WI38 (cell line): ENCODE data around the gene KIF3A.

Experiments used
- H3K4me3 ChIP-seq: 2 replicates; pipeline ENCODE4 v1.5.1; 2011; ENCODE audit warnings: low read depth, mild to moderate bottlenecking, control low read depth, low read length
- TF ChIP-seq, protein P1 (sequence below): IDR thresholded peaks from 2 replicates; pipeline ENCODE4 v1.5.1; 2012; ENCODE audit warnings: low read depth, mild to moderate bottlenecking, control low read depth, low read length

KIF3A gene

DNA sequence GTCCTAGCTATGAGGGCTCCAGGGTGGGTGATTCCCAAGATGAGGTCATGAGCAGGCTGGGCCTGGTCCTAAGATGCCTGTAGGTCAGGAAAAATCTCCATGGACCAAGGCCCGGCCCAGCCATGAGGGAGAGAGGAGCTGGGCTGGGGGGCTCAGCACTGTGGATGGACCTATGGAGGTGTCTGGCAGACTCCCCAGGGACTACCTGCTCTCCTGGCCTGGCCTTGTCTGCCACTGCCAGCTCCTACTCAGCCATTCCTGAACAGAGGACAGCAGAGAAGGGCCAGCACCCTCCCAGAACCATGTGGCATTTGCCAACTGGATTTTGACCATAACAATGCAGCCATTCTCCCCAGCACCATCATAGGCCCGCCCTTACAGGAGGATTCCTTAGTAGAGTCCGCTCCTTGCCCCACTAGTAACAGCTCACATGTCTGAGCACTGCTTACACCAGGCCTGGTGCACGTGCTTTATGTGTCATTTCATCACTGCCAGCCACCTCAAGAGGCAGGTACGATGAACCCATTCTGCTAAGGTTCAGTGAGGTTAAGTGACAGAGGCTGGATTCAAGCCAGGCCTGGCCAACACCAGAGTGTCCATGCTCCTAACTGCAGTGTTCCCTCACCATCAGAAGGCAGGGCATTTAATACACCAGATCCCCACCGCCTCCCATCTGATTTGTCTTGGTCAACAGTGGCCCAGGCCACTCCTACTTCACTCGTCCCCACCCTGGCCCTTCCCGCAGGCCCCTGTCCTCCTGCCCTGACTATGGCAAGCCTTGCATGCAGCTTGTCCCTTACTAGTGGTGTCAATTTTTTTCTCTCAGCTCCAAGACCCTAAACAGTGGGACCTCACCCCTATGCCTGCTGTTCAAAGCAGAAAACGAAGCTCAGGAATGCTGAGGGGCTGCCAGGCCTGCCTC is 78.7 kb downstream of the KIF3A start:
- H3K4me3 ChIP-seq: no peak overlapping the region
- TF ChIP-seq, protein P1, sequence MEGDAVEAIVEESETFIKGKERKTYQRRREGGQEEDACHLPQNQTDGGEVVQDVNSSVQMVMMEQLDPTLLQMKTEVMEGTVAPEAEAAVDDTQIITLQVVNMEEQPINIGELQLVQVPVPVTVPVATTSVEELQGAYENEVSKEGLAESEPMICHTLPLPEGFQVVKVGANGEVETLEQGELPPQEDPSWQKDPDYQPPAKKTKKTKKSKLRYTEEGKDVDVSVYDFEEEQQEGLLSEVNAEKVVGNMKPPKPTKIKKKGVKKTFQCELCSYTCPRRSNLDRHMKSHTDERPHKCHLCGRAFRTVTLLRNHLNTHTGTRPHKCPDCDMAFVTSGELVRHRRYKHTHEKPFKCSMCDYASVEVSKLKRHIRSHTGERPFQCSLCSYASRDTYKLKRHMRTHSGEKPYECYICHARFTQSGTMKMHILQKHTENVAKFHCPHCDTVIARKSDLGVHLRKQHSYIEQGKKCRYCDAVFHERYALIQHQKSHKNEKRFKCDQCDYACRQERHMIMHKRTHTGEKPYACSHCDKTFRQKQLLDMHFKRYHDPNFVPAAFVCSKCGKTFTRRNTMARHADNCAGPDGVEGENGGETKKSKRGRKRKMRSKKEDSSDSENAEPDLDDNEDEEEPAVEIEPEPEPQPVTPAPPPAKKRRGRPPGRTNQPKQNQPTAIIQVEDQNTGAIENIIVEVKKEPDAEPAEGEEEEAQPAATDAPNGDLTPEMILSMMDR: no peak

DNA sequence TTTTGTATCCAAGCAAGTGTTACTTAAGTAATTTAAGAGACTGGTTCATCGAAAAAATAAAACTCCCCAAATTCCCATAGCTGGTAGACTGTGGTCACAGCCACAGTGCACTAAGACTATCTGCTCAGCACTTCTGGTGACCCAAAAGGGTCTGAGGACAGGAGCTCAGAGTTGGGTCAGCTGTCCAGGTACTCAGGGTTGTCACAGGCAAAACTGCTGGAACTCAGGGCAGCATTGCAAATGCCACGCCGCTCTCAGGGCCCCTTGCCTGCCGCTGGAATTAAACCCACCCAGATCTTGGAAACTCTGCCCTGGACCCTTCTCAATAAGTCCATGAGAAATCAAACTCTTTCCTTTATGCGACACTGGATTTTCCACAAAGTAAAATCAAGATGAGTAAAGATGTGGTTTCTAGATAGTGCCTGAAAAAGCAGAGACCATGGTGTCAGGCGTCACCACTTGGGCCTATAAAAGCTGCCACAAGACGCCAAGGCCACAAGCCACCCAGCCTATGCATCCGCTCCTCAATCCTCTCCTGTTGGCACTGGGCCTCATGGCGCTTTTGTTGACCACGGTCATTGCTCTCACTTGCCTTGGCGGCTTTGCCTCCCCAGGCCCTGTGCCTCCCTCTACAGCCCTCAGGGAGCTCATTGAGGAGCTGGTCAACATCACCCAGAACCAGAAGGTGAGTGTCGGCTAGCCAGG is 79.5 kb downstream of the KIF3A start, which contains the start of gene IL13:
Gene IL13 (plus strand): TSS at position 498 of the 705 bp plus-strand sequence. CDS start 14 bp downstream, at position 512.
- TF ChIP-seq, protein P1: no peak

DNA sequence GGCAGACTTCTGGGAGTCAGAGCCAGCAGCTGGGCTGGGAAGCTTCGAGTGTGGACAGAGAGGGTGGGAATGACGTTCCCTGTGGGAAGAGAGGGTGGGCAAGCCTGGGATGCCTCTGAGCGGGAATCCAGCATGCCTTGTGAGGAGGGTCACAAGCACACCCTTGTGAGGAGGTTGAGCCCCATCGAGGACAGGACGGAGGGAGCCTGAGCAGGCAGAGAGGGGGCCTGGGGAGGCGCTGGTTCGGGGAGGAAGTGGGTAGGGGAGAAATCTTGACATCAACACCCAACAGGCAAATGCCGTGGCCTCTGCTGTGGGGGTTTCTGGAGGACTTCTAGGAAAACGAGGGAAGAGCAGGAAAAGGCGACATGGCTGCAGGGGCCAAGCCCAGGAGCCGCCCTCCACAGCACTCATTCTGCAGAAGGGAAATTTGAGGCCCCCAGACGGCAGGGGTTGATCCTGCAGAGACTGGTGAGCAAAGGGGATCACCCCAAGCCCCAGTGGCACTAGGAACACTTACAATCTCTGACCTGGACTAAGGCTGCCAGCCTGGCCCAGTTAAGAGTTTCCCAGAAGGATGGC is 80.5 kb downstream of the KIF3A start:
- TF ChIP-seq, protein P1: no peak
- H3K4me3 ChIP-seq: peak overlapping the region; percentile 31

More for the DNA sequence above, 79.5 kb downstream of the KIF3A start, which contains the start of gene IL13:
- H3K4me3 ChIP-seq: no peak within 1 kb of the TSS

DNA sequence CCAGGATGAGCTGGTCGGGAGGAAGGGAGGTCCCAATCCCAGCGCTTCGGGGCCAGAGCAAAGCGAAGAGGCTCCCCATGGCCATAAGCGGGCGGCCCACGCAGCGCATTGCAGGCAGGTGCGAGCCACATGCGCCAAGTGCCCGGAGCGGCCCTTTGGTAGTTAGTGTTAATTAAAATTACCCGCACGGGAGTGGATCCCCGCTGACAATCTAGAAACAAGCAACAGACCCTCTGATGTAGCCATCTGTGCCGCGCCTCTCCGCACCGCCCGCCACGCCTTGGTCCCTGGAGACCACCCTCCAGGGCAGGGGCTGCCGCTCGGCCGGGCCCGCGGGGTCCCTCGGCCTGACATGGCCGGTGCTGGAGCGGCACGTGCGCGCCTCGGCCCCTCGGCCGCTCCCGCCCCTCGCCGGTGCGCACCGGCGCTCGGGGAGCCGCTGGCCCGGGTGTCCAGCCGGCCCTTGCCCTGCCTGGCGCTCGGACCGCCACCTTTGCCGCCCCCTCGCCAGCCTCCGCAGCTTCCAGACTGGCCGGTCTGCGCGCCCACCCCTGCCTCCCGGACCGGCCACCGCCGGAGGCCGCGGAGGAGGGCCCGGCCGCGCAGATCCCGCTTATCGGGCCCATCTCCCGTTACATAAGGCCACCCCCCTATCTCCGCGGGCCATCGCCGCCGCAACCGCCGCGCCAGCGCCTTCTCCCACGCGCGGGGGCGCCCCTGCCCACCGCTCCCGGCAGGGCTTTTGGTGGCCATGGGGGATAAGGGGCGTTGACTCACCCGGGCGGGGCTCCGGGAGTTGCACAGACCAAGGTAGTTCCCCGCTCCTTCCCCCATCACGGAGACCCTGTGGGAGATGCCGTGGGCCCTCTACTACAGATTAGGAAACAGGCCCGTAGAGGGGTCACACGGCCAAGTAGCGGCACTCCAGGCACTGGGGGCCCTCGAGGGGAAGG is 81.2 kb downstream of the KIF3A start:
- H3K4me3 ChIP-seq: peak overlapping the region; percentile 31
- TF ChIP-seq, protein P1: 0 out of 2 replicates have a peak, but pooled peaks have one; percentile 9

DNA sequence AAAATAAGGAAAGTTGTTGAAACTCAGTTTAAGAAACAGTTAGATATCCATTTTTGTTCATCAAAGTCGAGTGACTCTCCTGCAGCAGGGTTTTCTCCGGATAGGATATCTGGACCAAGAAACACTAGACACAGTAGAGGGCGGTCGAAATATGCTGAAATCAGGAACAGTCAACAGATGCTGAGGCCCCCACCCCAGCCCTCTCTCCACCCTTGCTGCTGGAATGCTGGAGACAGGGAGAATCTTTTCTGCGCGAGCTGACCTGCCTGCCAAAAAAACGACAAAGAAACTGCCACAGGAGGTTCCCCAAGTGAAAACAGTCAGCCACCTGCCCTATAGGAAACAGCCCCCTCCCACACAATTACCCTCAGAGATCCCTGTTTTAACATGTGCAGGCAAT is 83.6 kb downstream of the KIF3A start:
- no peak overlapping the region for H3K4me3 ChIP-seq
- TF ChIP-seq, protein P1: no peak

DNA sequence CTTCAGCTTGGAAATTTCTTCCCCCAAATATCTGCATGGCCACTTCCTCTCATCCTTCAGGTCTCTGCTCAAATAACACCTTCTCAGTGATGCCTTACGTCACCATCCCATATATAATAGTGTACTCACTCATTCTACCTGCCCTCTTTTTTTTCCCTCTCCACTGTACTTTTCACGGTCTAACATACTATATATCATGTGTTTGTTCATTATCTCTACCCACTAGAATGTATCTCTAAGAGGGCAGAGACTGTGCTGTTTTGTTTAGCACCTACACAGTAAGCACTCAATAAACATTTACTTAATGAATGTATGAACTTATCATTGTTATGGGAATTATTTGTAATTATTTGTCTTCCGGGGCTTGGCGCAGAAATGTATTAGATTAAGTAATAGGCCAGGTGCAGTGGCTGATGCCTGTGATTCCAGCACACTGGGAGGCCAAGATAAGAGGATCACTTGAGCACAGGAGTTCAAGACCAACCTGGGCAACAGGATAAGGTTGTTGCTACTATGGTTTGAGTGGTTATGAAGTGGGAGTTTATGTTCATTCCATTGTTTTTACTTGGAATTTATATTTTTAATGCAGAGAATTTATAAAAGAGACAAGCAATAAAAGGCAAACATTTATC is 85.4 kb downstream of the KIF3A start:
- H3K4me3 ChIP-seq: no peak overlapping the region
- TF ChIP-seq, protein P1: no peak
